ENCODE results near the gene NUP54.
A peak's percentile ranks its signal among the peaks of the same experiment; 100 is the strongest.

Gene NUP54

DNA sequence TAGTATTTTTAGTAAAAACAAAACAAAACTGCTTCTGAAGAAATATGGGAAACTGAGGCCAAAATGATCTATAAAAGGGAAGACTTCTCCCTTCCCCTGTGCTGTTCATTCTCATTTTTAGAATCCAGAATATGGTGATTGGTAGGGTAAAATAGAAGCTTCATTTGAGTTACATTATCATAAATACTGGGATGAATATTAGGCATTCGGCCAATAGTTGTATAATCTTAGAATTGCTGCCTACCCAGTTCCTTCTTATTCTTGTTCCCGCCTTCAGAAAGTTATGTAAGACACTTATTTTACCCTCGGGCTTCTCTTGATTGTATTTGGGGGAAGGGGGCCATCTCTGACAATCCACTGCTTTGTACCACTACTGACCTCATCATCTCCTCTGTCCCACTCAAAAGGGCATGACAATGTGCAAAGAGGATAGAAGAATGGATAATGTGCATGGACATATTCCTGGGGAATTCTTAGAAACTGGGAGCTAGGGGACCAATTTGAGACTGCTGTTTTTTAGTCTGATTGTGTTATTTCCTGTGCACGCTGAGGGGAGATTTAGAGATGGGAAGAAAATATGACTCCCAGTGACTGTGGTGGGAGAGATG, 73.1 kb downstream of the NUP54 start:
- DNase-seq (ENCODE audit: low read depth): no peak
- TF ChIP-seq, protein P1, sequence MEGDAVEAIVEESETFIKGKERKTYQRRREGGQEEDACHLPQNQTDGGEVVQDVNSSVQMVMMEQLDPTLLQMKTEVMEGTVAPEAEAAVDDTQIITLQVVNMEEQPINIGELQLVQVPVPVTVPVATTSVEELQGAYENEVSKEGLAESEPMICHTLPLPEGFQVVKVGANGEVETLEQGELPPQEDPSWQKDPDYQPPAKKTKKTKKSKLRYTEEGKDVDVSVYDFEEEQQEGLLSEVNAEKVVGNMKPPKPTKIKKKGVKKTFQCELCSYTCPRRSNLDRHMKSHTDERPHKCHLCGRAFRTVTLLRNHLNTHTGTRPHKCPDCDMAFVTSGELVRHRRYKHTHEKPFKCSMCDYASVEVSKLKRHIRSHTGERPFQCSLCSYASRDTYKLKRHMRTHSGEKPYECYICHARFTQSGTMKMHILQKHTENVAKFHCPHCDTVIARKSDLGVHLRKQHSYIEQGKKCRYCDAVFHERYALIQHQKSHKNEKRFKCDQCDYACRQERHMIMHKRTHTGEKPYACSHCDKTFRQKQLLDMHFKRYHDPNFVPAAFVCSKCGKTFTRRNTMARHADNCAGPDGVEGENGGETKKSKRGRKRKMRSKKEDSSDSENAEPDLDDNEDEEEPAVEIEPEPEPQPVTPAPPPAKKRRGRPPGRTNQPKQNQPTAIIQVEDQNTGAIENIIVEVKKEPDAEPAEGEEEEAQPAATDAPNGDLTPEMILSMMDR (conservative IDR thresholded peaks at IDR 0.05; ENCODE audit: low read length): no peak

DNA sequence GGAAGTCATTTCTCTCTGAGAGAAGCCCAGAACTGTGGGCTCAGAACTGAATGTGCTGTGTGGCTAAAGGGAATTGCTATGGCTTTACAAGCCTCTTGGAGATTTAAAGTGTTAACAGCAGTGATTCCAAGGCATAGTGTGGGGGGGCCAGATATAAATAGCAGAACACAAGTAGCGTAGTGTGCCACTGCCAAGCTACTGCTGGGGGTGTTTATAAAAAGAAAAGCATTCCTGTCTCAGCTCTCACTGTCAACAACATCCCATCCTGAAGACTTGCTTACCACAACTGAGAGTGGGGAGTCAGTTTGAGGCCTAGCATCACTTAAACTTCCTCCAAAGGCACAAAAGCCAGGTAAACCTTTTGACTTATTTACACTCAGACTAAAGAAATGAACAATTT, 73.7 kb downstream of the NUP54 start, which contains the start of gene ART3:
Gene ART3, plus strand, starts transcription at position 242 of the 400 bp plus-strand sequence. CDS start 1,181 bp downstream, outside the sequence.
- no peak within 1 kb of the TSS for H3K4me3 ChIP-seq (ENCODE audit: low read length)
- TF ChIP-seq, protein P1 (conservative IDR thresholded peaks at IDR 0.05; ENCODE audit: low read length): no peak
- no peak for DNase-seq (ENCODE audit: low read depth)

More for the DNA sequence above, 73.1 kb downstream of the NUP54 start:
- H3K4me3 ChIP-seq (ENCODE audit: low read length): no peak overlapping the region

DNA sequence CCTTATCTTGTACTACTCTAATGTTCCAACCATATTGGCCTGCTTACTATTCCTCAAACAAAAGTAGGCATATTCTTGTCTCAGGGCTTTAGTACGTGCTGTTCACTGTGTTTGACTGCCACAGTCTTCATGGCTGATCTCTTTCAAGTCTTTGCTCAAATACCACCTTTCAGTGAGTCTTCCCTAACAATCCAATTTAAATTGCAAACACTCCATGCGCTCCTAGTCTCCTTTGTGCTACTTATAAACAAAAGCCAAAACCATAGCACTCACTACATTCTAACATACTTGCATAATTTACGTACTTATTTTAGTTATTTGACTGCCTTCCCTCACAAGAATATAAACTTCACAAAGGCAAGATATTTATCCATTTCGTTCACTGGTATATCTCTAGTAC, 75.4 kb downstream of the NUP54 start:
- TF ChIP-seq, protein P1 (conservative IDR thresholded peaks at IDR 0.05; ENCODE audit: low read length): no peak
- H3K4me3 ChIP-seq (ENCODE audit: low read length): no peak overlapping the region
- DNase-seq (ENCODE audit: low read depth): no peak

DNA sequence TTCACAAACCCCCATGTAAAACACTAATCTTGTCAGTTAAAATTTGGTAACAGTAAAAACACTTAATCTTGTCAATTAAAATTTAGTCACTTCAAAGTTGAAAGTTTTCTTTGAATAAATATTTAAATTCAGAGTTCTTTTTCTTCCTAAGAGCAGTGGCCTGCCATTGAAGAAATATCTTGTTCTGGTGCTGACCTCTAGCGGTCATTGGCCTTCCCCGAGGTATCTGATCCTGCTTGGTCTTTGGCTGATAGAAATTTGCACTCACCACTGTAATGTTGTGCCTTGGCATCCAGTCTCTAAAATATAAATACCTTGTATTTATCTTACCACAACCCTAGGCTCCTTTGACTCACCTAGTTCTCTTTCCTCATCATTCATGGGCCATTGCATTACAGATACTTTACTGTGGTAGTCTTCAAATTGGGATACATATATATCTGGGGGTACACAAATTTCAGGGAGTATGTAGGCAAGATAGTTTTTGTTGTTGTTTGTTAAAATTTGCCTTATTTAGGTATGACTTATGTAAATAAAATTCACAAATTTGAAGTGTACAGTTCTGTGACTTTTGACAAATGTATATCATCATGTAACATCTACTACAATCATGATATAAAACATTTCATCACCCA, 80.4 kb downstream of the NUP54 start:
- TF ChIP-seq, protein P1 (conservative IDR thresholded peaks at IDR 0.05; ENCODE audit: low read length): peak; percentile 92
- DNase-seq (ENCODE audit: low read depth): peak; percentile 71
- no peak overlapping the region for H3K4me3 ChIP-seq (ENCODE audit: low read length)

DNA sequence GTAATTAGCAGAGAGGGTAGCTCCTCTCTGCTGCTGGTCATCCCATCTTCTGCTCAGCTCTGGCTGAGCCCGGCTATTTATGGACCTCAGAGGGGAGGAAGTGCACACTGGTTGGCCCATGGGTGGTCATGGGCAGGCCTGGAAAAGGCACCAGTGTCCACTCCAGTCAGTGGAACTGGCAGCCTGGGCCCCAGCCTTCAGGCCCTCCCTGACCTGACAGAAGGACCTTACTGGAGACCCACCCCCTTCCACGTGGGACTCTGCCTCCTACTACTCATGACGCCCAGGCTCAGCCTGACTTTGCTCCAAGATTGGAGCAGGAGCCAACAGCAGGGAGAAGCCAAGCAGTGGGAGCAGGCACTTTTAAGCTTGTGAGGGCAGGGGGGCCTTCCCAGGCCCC, 81.7 kb downstream of the NUP54 start:
- TF ChIP-seq, protein P1 (conservative IDR thresholded peaks at IDR 0.05; ENCODE audit: low read length): no peak
- H3K4me3 ChIP-seq (ENCODE audit: low read length): no peak overlapping the region
- DNase-seq (ENCODE audit: low read depth): no peak

Data from AG10803 (cell line).